GM12878 (cell line): ENCODE results near the gene ESRP2. TPM values are rescaled to one million over a fixed set of nuclear protein-coding genes. Genes with fewer than 3 reads are reported as not detected.

Experiments
- ATAC-seq: fragments of 200-7000 bp; cut with Tn5 transposase; 3 replicates; pipeline ENCODE4 v1.9.1; 2020; ENCODE audit warnings: mild to moderate bottlenecking, moderate library complexity
- BruUV-seq: library from RNA; stranded (reverse); fragments of 400-500 nt; replicated peaks from 2 replicates; lab custom pipeline; 2021; lab: Mats Ljungman, UMichigan
- CTCF ChIA-PET: fragments of 300-600 bp; sonication (Branson Sonifier 250); formaldehyde crosslinking; extraction: SDS; loops from one replicate; lab custom pipeline; 2021; ENCODE audit warnings: inconsistent platforms; lab: Yijun Ruan, JAX
- POLR2A ChIA-PET: fragments of 350-600 bp; formaldehyde crosslinking; extraction: SDS; loops from one replicate; lab custom pipeline; 2021; ENCODE audit warnings: inconsistent platforms; lab: Charles Lee
- RAD21 ChIA-PET: fragments of 300-600 bp; sonication (Branson Sonifier 250); formaldehyde crosslinking; loops from one replicate; lab custom pipeline; 2023; ENCODE audit warnings: antibody characterized with exemption; ENCODE audit not compliant: unreplicated experiment; lab: Charles Lee
- SMC1A ChIA-PET: fragments of 300-600 bp; sonication (Branson Sonifier 250); formaldehyde crosslinking; loops from one replicate; lab custom pipeline; 2023; ENCODE audit not compliant: unreplicated experiment, uncharacterized antibody; lab: Charles Lee
- DNase-seq: peaks from one replicate; pipeline ENCODE4 v3.0.0-alpha.2; 2011; ENCODE audit warnings: low read depth, low spot score
- FAIRE-seq: peaks from 3 replicates; lab custom pipeline; 2011; peaks lifted over from hg19 to GRCh38; lab: Jason Lieb, UNC
- H2AFZ ChIP-seq: 2 replicates; pipeline ENCODE4 v1.6.0; 2011; ENCODE audit warnings: low read depth, low read length, control low read depth; ENCODE audit not compliant: control insufficient read depth
- H3K27ac ChIP-seq: 2 replicates; pipeline ENCODE4 v1.5.1; 2011; ENCODE audit warnings: control low read depth; ENCODE audit not compliant: control insufficient read depth, insufficient read depth
- H3K27me3 ChIP-seq, 2 experiments: replicated peaks in 1 of 2; 2 replicates each; pipeline versions ENCODE4 v1.6.0 to v1.6.1; 2011; ENCODE audit warnings: low read length in 1 of 2; ENCODE audit not compliant: control insufficient read depth in 2 of 2, insufficient read depth in 2 of 2
- H3K36me3 ChIP-seq, 2 experiments: 2 replicates each; pipeline ENCODE4 v1.5.1; 2011; ENCODE audit warnings: low read length in 1 of 2; ENCODE audit not compliant: control insufficient read depth in 2 of 2, insufficient read depth in 2 of 2
- H3K4me1 ChIP-seq: 2 replicates; pipeline ENCODE4 v1.6.1; 2011; ENCODE audit warnings: mild to moderate bottlenecking, low read length, moderate library complexity, mixed read lengths; ENCODE audit not compliant: control insufficient read depth, insufficient read depth
- H3K4me2 ChIP-seq: 2 replicates; pipeline ENCODE4 v1.6.0; 2011; ENCODE audit warnings: control low read depth; ENCODE audit not compliant: control insufficient read depth, insufficient read depth
- H3K4me3 ChIP-seq: fragments of 200-600 bp; sonication (generic); 2 replicates; pipeline ENCODE4 v1.5.1; 2016
- H3K79me2 ChIP-seq: 2 replicates; pipeline ENCODE4 v1.6.0; 2011; ENCODE audit warnings: low read length; ENCODE audit not compliant: control insufficient read depth, insufficient read depth
- H3K9ac ChIP-seq: 2 replicates; pipeline ENCODE4 v1.8.0; 2011; ENCODE audit warnings: low read length, control low read depth, mixed read lengths; ENCODE audit not compliant: control insufficient read depth, insufficient read depth
- H3K9me3 ChIP-seq: replicated peaks from 3 replicates; pipeline ENCODE4 v1.5.1; 2011; ENCODE audit warnings: mild to moderate bottlenecking, low read length; ENCODE audit not compliant: control insufficient read depth, insufficient read depth
- H4K20me1 ChIP-seq: 2 replicates; pipeline ENCODE4 v1.6.0; 2011; ENCODE audit not compliant: control insufficient read depth, insufficient read depth
- BCL11A ChIP-seq: IDR thresholded peaks from 2 replicates; pipeline ENCODE4 v1.6.1; 2011; ENCODE audit warnings: low read depth, low read length
- CBX5 ChIP-seq: sonication (generic); IDR thresholded peaks from 2 replicates; pipeline ENCODE4 v1.6.1; 2016; ENCODE audit warnings: low read depth, moderate library complexity, mild to moderate bottlenecking, inconsistent platforms
- IKZF1 ChIP-seq: fragments of 450-650 bp; conservative IDR thresholded peaks from 2 replicates; pipeline ENCODE4 v1.6.1; 2017; ENCODE audit warnings: antibody characterized with exemption, mild to moderate bottlenecking
- IKZF2 ChIP-seq, 2 experiments: fragments of 450-650 bp; IDR thresholded peaks; 2 replicates each; pipeline ENCODE4 v1.6.1; 2017; ENCODE audit warnings: mild to moderate bottlenecking in 2 of 2, moderate library complexity in 2 of 2
- KDM1A ChIP-seq: fragments of 200-600 bp; sonication (generic); IDR thresholded peaks from 2 replicates; pipeline ENCODE4 v1.6.1; 2016; ENCODE audit warnings: borderline replicate concordance
- MEF2B ChIP-seq: fragments of 450-650 bp; IDR thresholded peaks from 2 replicates; pipeline ENCODE4 v1.6.1; 2018; ENCODE audit warnings: mild to moderate bottlenecking, moderate library complexity; ENCODE audit not compliant: partially characterized antibody, poor library complexity, severe bottlenecking
- MTA3 ChIP-seq: IDR thresholded peaks from 2 replicates; pipeline ENCODE4 v1.6.1; 2012; ENCODE audit warnings: low read length, inconsistent platforms, borderline replicate concordance
- MYC ChIP-seq: IDR thresholded peaks from 2 replicates; pipeline ENCODE4 v1.6.1; 2011; ENCODE audit warnings: mild to moderate bottlenecking, low read length, moderate library complexity, inconsistent platforms; ENCODE audit not compliant: insufficient read depth, insufficient replicate concordance, insufficient read length, severe bottlenecking
- NFXL1 ChIP-seq: fragments of 450-650 bp; IDR thresholded peaks from 2 replicates; pipeline ENCODE4 v1.6.1; 2017; ENCODE audit warnings: antibody characterized with exemption, mild to moderate bottlenecking, borderline replicate concordance
- SUZ12 ChIP-seq: fragments of 200-600 bp; sonication (generic); IDR thresholded peaks from one replicate; pipeline ENCODE4 v1.6.1; 2018; ENCODE audit warnings: antibody characterized with exemption, mild to moderate bottlenecking; ENCODE audit not compliant: unreplicated experiment
- TAF1 ChIP-seq: IDR thresholded peaks from 2 replicates; pipeline ENCODE4 v1.6.1; 2011; ENCODE audit warnings: mild to moderate bottlenecking, low read depth, low read length, borderline replicate concordance
- WGBS: methylation state at CpG from one replicate; pipeline ENCODE4 v1.1.6; 2016; ENCODE audit warnings: low lambda C conversion rate; ENCODE audit not compliant: insufficient replicate concordance, insufficient coverage; ENCODE audit errors: missing lambda C conversion rate; 5-methylcytosine and 5-hydroxymethylcytosine counted together
- in situ Hi-C: fragments of 300-500 bp; cut with MboI; formaldehyde crosslinking; loops from 9 replicates; pipeline ENCODE4 v1.14.3; 2018; ENCODE audit warnings: mixed read lengths
- intact Hi-C: fragments of 100-400 bp; cut with micrococcal nuclease; formaldehyde crosslinking; loops from one replicate; pipeline ENCODE4 v1.14.2; 2022; ENCODE audit not compliant: unreplicated experiment
- polyA plus RNA-seq, 11 experiments: library from polyadenylated mRNA; depleted of rRNA in 4 of 11; unstranded in 6 of 11; stranded (reverse) in 5 of 11; fragments of >200 nt; fragmentation: Nextera tagmentation in 4 of 11; fragmentation: Illumina TruSeq in 1 of 11; extraction: Ambion mirVana in 4 of 11; extraction: Trizol in 1 of 11; gene quantifications; 1 replicate in 1 of 11; 2 replicates in 10 of 11; pipeline versions ENCODE4 v1.2.1 to v1.2.3, GENCODE V29; 2011 to 2016; ENCODE audit warnings: inconsistent platforms in 2 of 11, missing spikeins in 2 of 11, low read depth in 1 of 11
- total RNA-seq, 4 experiments: library from RNA; depleted of rRNA in 3 of 4; stranded (reverse); fragments of >200 nt in 3 of 4; fragmentation: Illumina TruSeq in 1 of 4; extraction: Trizol in 1 of 4; gene quantifications; 2 replicates each; pipeline versions ENCODE4 v1.2.1 to v1.2.3, GENCODE V29; 2013 to 2021

Gene ESRP2
- total and polyA plus RNA-seq, 10 of the 15 experiments (the other 5 are each of a cell fraction or from before 2014, with no cell fraction given): 0.04 to 0.64 (median 0.08) TPM; not detected in 3

GRCh38 chr16:68242926-68243858 lies 7.3 kb upstream of the ESRP2 start:
- POLR2A ChIA-PET: interaction anchor here (0.6 to 2.0 kb wide), 8 partner anchors 17 to 419 kb away, joined by 5 to 14 read pairs (median 6); no protein-coding TSS in a partner anchor
- H3K4me3 ChIP-seq: no peak overlapping the region
- RAD21 ChIA-PET: interaction anchor here (0.7 to 2.9 kb wide), 4 partner anchors 18 to 281 kb away, joined by 3 to 17 read pairs (median 5); no protein-coding TSS in a partner anchor
- TF ChIP-seq BCL11A (no peak), MEF2B (no peak), SUZ12 (no peak), TAF1 (no peak)
- H3K9ac ChIP-seq: no peak overlapping the region
- H3K27me3 ChIP-seq: no peaks in the 10 kb centered on the region
- no peak overlapping the region for H3K27ac ChIP-seq
- no peaks in the 10 kb centered on the region for H3K9me3 ChIP-seq
- ATAC-seq (no peak), FAIRE-seq (no peak), DNase-seq (no peak)
- in situ Hi-C loops (no loop called here), intact Hi-C loops (no loop called here)
- SMC1A ChIA-PET: interaction anchor here (1.3 to 3.4 kb wide), 3 partner anchors 14 to 68 kb away, joined by 4 to 10 read pairs (median 5); partner anchors contain the start of genes PRMT7 and SLC7A6OS
- WGBS: 73% methylated on average over 9 of the region's 9 CpGs
- no peaks in the 10 kb centered on the region for H3K36me3 ChIP-seq
- no TSS peak for BruUV-seq
- H3K79me2 ChIP-seq: no peaks in the 10 kb centered on the region
- H3K4me1 ChIP-seq: peaks cover 18% of the 10 kb centered on the region
- no peaks in the 10 kb centered on the region for H4K20me1 ChIP-seq
- H2AFZ ChIP-seq: no peak overlapping the region
- no peak overlapping the region for H3K4me2 ChIP-seq
- CTCF ChIA-PET: interaction anchor here (1.5 to 7.5 kb wide), 3 partner anchors 15 to 85 kb away, joined by 5 to 108 read pairs (median 64); partner anchors contain the start of gene SLC7A6

GRCh38 chr16:68242085-68242484 lies 6.2 kb upstream of the ESRP2 start:
- Histone ChIP-seq H3K4me2 (no peak overlapping the region), H3K4me1 (peaks cover 16% of the 10 kb centered on the region), H3K9ac (no peak overlapping the region), H3K9me3 (no peaks in the 10 kb centered on the region), H3K27ac (no peak overlapping the region), H3K27me3 (no peaks in the 10 kb centered on the region), H4K20me1 (no peaks in the 10 kb centered on the region), H3K4me3 (no peak overlapping the region), H3K36me3 (no peaks in the 10 kb centered on the region), H3K79me2 (no peaks in the 10 kb centered on the region), H2AFZ (no peak overlapping the region)
- intact Hi-C loops: no loop called here
- FAIRE-seq (no peak), ATAC-seq (no peak), DNase-seq (no peak)
- in situ Hi-C loops: no loop called here
- 83% methylated on average over 7 of the region's 7 CpGs for WGBS
- CTCF ChIA-PET: interaction anchor here (2.6 to 7.5 kb wide), 3 partner anchors 10 to 86 kb away, joined by 15 to 108 read pairs (median 64); partner anchors contain the start of gene SLC7A6
- POLR2A ChIA-PET: interaction anchor here (1.5 kb wide), 1 partner anchor 87 kb away, joined by 3 read pairs; no protein-coding TSS in a partner anchor
- SMC1A ChIA-PET: interaction anchor here (2.2 to 3.4 kb wide), 2 partner anchors 15 to 86 kb away, joined by 10 to 13 read pairs; no protein-coding TSS in a partner anchor
- BruUV-seq: no TSS peak
- RAD21 ChIA-PET: interaction anchor here (1.2 to 2.9 kb wide), 4 partner anchors 20 to 86 kb away, joined by 3 to 17 read pairs (median 8); no protein-coding TSS in a partner anchor
- TF ChIP-seq NFXL1: no peak
- no peak for TF ChIP-seq KDM1A
- TF ChIP-seq CBX5: no peak
- TF ChIP-seq IKZF2 (IDR thresholded peaks at IDR 0.05): no peak
- TF ChIP-seq MYC: no peak
- no peak for TF ChIP-seq IKZF1
- TF ChIP-seq MTA3: no peak
